ENCODE data around the gene CYLD. TPM values are rescaled to one million over a fixed set of nuclear protein-coding genes. Genes with fewer than 3 reads are reported as not detected.

The CYLD gene
- total RNA-seq, 1 donor from 2014 or later, result 10.3 TPM

DNA sequence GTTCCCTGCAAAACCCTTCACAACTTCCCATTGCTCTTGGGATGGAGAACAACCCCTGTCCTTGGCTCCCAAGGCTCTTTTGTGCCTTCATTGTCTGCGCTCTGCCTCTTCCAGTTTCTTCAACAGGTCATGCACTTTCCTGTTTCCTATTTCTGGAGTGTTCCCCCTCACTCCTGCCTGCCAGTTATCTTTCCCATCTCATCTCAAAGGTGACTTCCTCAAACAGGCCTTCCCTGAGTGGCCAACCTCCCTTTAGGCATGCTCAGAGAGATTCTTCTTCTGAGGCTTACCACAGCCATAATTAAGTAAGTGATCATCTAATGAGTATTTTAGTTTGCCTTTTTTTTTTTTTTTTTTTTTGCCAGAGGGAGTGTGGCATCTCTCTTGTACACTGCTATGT, 2.9 kb upstream of the CYLD start:
- DNase-seq (ENCODE audit: low read depth), result no peak
- TF ChIP-seq, protein P1, sequence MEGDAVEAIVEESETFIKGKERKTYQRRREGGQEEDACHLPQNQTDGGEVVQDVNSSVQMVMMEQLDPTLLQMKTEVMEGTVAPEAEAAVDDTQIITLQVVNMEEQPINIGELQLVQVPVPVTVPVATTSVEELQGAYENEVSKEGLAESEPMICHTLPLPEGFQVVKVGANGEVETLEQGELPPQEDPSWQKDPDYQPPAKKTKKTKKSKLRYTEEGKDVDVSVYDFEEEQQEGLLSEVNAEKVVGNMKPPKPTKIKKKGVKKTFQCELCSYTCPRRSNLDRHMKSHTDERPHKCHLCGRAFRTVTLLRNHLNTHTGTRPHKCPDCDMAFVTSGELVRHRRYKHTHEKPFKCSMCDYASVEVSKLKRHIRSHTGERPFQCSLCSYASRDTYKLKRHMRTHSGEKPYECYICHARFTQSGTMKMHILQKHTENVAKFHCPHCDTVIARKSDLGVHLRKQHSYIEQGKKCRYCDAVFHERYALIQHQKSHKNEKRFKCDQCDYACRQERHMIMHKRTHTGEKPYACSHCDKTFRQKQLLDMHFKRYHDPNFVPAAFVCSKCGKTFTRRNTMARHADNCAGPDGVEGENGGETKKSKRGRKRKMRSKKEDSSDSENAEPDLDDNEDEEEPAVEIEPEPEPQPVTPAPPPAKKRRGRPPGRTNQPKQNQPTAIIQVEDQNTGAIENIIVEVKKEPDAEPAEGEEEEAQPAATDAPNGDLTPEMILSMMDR (conservative IDR thresholded peaks at IDR 0.05; ENCODE audit: low read depth, low read length), result no peak
- no peak overlapping the region for H3K4me3 ChIP-seq (ENCODE audit: low read depth, low read length)

DNA sequence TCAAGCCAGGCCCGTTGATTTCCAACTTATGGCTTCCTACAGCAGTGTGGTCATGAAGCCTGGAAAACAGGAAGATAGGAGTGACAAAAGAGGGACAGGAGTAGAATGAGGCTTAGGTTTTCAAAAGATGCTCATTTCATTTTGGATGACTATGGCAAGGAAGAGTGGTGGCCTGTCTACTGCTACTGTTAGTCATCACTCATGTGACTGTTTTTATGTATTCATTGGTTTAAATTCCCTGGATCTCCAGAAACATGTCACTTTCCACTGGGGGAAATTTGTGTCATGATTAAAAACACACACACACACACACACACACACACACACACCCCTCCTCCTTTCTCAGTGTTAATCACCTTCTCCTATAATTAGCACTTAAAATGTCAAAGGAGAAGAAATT, 1.1 kb upstream of the CYLD start:
- TF ChIP-seq, protein P1 (conservative IDR thresholded peaks at IDR 0.05; ENCODE audit: low read depth, low read length), result no peak
- DNase-seq (ENCODE audit: low read depth), result no peak
- no peak overlapping the region for H3K4me3 ChIP-seq (ENCODE audit: low read depth, low read length)

DNA sequence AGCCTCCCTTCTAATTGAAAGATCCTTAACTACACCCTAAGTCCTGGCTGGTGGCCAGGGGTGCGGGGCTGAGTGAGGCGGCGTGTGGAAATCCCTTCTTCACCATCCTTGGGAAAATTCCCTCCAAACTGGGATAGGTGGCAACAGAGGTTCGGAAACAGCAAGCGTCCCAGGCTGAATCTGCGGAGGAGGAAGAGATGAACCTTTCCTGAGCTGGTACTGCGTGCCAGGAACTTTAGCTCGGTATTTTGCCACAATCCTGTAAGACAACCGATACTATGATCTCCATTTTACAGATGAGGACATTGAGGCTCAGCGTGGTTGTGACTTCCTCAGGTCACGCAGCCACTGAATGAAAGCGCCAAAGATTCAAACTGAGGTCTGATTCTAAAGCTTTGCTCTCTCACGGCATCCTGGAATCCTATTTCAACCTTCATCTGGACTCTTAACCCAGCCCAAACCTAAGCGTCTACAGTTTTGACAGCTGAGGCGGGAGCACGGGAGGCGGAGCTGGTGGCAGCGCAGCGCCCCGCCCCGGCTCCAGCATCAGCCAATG, 583 bp upstream of the CYLD start:
- TF ChIP-seq, protein P1 (conservative IDR thresholded peaks at IDR 0.05; ENCODE audit: low read depth, low read length), result no peak
- DNase-seq (ENCODE audit: low read depth), result no peak
- peak overlapping the region; percentile 58 for H3K4me3 ChIP-seq (ENCODE audit: low read depth, low read length)

DNA sequence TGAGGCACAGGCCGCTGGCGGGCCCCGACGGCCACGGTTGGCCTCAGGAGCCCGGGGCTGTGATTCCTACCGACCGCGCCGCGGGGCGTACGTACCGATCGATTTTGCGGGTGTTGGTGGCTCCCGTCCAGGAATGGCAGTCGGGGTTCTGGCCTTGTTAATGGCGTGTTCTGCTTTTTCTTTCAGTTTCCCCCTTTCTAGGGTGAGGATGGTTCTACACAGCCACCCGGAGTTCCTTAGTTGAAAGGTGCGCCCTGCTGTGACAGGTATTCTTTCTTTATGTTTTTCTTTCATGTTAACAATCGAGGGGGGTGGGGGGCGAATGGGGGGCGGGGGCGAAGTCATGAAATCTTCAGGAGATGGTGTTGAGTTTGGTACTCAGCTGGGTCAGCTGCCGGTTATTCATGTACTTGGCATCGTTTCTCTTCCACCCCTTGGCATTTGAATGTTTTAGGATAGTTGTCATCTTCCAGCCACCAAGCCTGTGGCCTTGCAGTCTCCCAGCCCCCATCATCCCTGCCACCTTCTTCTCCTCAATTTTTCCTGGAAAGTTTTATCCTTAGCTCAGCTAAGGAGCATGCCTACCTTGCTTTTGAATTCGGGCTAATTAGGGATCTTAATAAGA, 802 bp downstream of the CYLD start:
- TF ChIP-seq, protein P1 (conservative IDR thresholded peaks at IDR 0.05; ENCODE audit: low read depth, low read length), result no peak
- peak overlapping the region; percentile 83 for H3K4me3 ChIP-seq (ENCODE audit: low read depth, low read length)
- no peak for DNase-seq (ENCODE audit: low read depth)

DNA sequence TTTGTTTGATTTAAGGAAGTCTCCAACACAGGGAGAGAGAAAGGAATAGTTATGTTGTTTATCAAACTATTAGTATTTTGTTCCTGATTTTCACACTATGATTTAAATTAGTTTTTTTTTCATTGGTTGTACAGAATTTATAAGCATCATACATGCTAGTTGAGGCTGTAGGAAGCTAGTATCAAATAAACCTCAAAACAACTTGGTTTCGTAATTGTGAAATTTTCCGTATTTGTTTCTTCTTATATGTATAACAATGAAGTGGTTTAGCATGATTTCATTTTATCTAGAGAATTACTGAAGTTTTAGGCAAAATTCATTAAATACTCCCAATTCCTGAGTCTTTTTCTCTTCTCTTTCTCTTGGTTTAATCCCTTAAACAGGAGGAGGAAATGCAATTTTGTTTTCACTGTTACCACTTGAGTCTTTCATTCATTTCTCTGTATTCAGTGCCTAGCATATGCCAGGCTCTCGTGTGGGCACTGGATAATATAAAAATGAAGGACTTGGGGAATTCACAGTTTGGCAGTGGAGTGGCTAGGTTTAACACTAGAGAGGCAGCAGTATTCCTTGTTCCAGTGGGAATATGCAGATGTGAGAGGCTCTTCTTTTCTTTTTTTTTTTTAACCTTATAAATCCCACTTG, 1.8 kb downstream of the CYLD start:
- TF ChIP-seq, protein P1 (conservative IDR thresholded peaks at IDR 0.05; ENCODE audit: low read depth, low read length), result no peak
- H3K4me3 ChIP-seq (ENCODE audit: low read depth, low read length), result no peak overlapping the region
- no peak for DNase-seq (ENCODE audit: low read depth)

DNA sequence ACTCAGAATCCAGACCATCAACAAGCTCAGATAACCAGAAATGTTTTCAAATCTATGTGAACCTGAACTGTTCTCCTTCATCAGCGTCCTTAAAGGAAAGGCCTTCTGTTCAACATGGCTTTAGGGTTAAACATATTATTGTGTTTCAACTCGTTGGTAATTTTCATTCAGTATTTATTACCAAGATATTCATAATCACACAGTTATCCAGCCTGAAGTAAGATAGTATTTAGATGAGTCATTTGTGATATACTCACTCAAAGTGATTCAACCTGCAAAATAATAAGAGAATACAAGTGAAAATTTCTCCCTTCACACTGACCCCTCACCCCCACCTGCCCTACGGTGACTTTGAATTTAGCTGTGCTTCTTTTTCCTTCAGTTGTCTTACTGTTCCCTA, 3.0 kb downstream of the CYLD start:
- DNase-seq (ENCODE audit: low read depth), result no peak

More for the DNA sequence above, 3.0 kb downstream of the CYLD start:
- TF ChIP-seq, protein P1 (conservative IDR thresholded peaks at IDR 0.05; ENCODE audit: low read depth, low read length), result no peak
- H3K4me3 ChIP-seq (ENCODE audit: low read depth, low read length), result no peak overlapping the region

Data from epithelial cell of proximal tubule (primary cell).